HTERT RPE-1 (cell line): Measurements from ENCODE around the gene PNLIPRP1.

Source experiments
- in situ Hi-C: fragments of 300-500 bp; cut with MboI; formaldehyde crosslinking; loops from 4 replicates; pipeline ENCODE4 v1.14.3; 2020; ENCODE audit warnings: low sequenced_read_pairs

PNLIPRP1 gene

GRCh38 chr10:116629340-116629739 lies 38.6 kb downstream of the PNLIPRP1 start:
- in situ Hi-C loops, result no loop called here

GRCh38 chr10:116630020-116630419 lies 39.3 kb downstream of the PNLIPRP1 start:
- in situ Hi-C loops, result no loop called here

GRCh38 chr10:116631871-116632295 lies 41.1 kb downstream of the PNLIPRP1 start:
- in situ Hi-C loops, result no loop called here

- in situ Hi-C loops, result no loop called here
Measured at GRCh38 chr10:116632596-116633215, 41.9 kb downstream of the PNLIPRP1 start.

- in situ Hi-C loops, result no loop called here
Measured at GRCh38 chr10:116633216-116633600, 42.4 kb downstream of the PNLIPRP1 start.

GRCh38 chr10:116634126-116634975 lies 43.6 kb downstream of the PNLIPRP1 start:
- in situ Hi-C loops, result no loop called here

GRCh38 chr10:116636385-116636784 lies 45.6 kb downstream of the PNLIPRP1 start:
- in situ Hi-C loops, result no loop called here

GRCh38 chr10:116636976-116637375 lies 46.2 kb downstream of the PNLIPRP1 start:
- in situ Hi-C loops, result no loop called here

GRCh38 chr10:116637830-116638229 lies 47.1 kb downstream of the PNLIPRP1 start:
- in situ Hi-C loops, result no loop called here

GRCh38 chr10:116646502-116646901 lies 55.7 kb downstream of the PNLIPRP1 start:
- in situ Hi-C loops, result no loop called here

- in situ Hi-C loops, result no loop called here
Measured at GRCh38 chr10:116648903-116649302, 58.1 kb downstream of the PNLIPRP1 start.

- in situ Hi-C loops, result no loop called here
Measured at GRCh38 chr10:116653885-116654284, 63.1 kb downstream of the PNLIPRP1 start.

GRCh38 chr10:116654816-116655215 lies 64.1 kb downstream of the PNLIPRP1 start:
- in situ Hi-C loops, result no loop called here

- in situ Hi-C loops, result no loop called here
Measured at GRCh38 chr10:116655568-116655967, 64.8 kb downstream of the PNLIPRP1 start.

- in situ Hi-C loops, result no loop called here
Measured at GRCh38 chr10:116656044-116656443, 65.3 kb downstream of the PNLIPRP1 start.

GRCh38 chr10:116657863-116658551 lies 67.2 kb downstream of the PNLIPRP1 start:
- in situ Hi-C loops, result no loop called here
